OCI-LY3 (cell line): Measurements from ENCODE around the gene TRIM47.

Experiments
- EZH2phosphoT487 ChIP-seq: fragments of 200-600 bp; shearing (Covaris generic); IDR thresholded peaks from 2 replicates; pipeline ENCODE4 v1.6.1; 2018; ENCODE audit warnings: antibody characterized with exemption, mixed run types, low read depth
- TF ChIP-seq, protein P1 (sequence below): fragments of 200-600, 300-600 bp; sonication (generic); IDR thresholded peaks from 2 replicates; pipeline ENCODE4 v1.5.1; 2014; ENCODE audit warnings: antibody characterized with exemption, low read length, low read depth

DNA sequence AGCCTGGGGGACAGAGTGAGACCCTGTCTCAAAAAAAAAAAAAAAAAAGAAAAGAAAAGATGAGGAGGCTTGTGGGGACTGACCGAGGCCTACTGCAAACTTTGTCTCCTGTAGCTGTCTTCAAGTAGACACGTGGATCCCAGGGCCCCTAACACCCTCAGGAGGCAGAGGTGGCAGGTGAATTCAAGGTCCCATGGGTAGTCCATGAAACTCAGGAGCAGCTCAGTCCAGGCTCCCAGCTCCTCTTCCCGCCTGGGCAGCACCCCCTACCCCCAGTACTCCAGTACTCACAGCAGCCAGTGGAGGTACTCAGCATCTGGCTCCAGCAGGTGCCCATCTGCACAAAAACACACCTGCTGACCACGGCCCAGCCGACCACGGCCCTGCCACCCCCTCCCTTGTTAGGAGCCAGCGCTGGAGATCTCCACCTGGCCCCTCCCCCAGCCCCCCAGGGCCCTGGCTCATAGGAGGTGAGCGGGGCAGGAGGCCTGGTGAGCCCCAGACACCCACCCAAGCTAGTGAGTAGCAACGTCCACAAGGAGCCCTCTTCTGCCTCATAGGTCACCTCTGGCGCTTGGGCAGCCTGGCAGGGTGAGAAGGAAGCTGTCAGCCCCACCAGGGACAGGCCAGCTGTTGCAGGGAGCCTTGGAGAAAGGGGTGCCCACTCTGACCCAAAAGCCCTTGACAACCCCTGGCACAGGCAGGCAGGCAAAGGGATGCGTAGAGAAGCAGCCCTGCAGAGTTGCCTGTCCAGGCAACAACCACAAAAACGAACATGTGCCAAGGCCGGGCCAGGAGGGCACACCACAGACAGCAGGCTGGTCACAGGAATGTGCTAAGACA is 22.5 kb upstream of the TRIM47 start:
- TF ChIP-seq, protein P1, sequence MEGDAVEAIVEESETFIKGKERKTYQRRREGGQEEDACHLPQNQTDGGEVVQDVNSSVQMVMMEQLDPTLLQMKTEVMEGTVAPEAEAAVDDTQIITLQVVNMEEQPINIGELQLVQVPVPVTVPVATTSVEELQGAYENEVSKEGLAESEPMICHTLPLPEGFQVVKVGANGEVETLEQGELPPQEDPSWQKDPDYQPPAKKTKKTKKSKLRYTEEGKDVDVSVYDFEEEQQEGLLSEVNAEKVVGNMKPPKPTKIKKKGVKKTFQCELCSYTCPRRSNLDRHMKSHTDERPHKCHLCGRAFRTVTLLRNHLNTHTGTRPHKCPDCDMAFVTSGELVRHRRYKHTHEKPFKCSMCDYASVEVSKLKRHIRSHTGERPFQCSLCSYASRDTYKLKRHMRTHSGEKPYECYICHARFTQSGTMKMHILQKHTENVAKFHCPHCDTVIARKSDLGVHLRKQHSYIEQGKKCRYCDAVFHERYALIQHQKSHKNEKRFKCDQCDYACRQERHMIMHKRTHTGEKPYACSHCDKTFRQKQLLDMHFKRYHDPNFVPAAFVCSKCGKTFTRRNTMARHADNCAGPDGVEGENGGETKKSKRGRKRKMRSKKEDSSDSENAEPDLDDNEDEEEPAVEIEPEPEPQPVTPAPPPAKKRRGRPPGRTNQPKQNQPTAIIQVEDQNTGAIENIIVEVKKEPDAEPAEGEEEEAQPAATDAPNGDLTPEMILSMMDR, result no peak
- no peak for TF ChIP-seq EZH2phosphoT487
